HepG2 (cell line): Measurements from ENCODE around the gene NOXA1. TPM values are rescaled to one million over a fixed set of nuclear protein-coding genes. Genes with fewer than 3 reads are reported as not detected.

Experiments used
- ARNT2 ChIP-seq: sonication (generic); formaldehyde crosslinking; IDR thresholded peaks from 2 replicates; pipeline ENCODE4 v1.8.0; 2022; ENCODE audit warnings: mild to moderate bottlenecking, low read depth, missing genetic modification reagents, moderate library complexity
- ARNTL ChIP-seq: sonication (generic); formaldehyde crosslinking; IDR thresholded peaks from 2 replicates; pipeline ENCODE4 v1.4.0; 2020; ENCODE audit warnings: mild to moderate bottlenecking, missing genetic modification reagents
- ATF1 ChIP-seq: IDR thresholded peaks from 2 replicates; pipeline ENCODE4 v1.6.1; 2016; ENCODE audit warnings: mild to moderate bottlenecking, control low read depth
- CCDC6 ChIP-seq: sonication (generic); formaldehyde crosslinking; IDR thresholded peaks from 2 replicates; pipeline ENCODE4 v1.8.1; 2022; ENCODE audit warnings: mild to moderate bottlenecking, missing genetic modification reagents, moderate library complexity
- FOXA1 ChIP-seq, 2 experiments: fragments of 450-650 bp in 1 of 2; sonication (generic) in 1 of 2; formaldehyde crosslinking in 1 of 2; IDR thresholded peaks; 2 replicates each; pipeline versions ENCODE4 v1.4.0 to v1.6.1; 2016 to 2020; ENCODE audit warnings: missing genetic modification reagents in 1 of 2
- HOXA3 ChIP-seq: sonication (generic); formaldehyde crosslinking; IDR thresholded peaks from 2 replicates; pipeline ENCODE4 v1.5.0; 2020; ENCODE audit warnings: missing genetic modification reagents
- NRL ChIP-seq: sonication (generic); formaldehyde crosslinking; IDR thresholded peaks from 2 replicates; pipeline ENCODE4 v1.5.0; 2020; ENCODE audit warnings: missing genetic modification reagents, mild to moderate bottlenecking, moderate library complexity, borderline replicate concordance
- SMARCE1 ChIP-seq: fragments of 450-650 bp; IDR thresholded peaks from 2 replicates; pipeline ENCODE4 v1.6.1; 2017; ENCODE audit warnings: borderline replicate concordance
- SP2 ChIP-seq: sonication (generic); formaldehyde crosslinking; IDR thresholded peaks from 2 replicates; pipeline ENCODE4 v1.5.1; 2020; ENCODE audit warnings: mild to moderate bottlenecking, missing genetic modification reagents
- ZFX ChIP-seq: sonication (generic); formaldehyde crosslinking; IDR thresholded peaks from 2 replicates; pipeline ENCODE4 v1.4.0; 2020; ENCODE audit warnings: mild to moderate bottlenecking, low read depth, missing genetic modification reagents, moderate library complexity
- ZNF253 ChIP-seq: sonication (generic); formaldehyde crosslinking; IDR thresholded peaks from 2 replicates; pipeline ENCODE4 v1.8.0; 2022; ENCODE audit warnings: mild to moderate bottlenecking, missing genetic modification reagents, borderline replicate concordance
- ZNF292 ChIP-seq: sonication (generic); formaldehyde crosslinking; IDR thresholded peaks from 2 replicates; pipeline ENCODE4 v1.8.1; 2022; ENCODE audit warnings: mild to moderate bottlenecking, low read depth, missing genetic modification reagents, borderline replicate concordance
- ZNF33A ChIP-seq: sonication (generic); formaldehyde crosslinking; IDR thresholded peaks from 2 replicates; pipeline ENCODE4 v1.5.1; 2020; ENCODE audit warnings: missing genetic modification reagents, mild to moderate bottlenecking, moderate library complexity, borderline replicate concordance
- ZNF446 ChIP-seq: sonication (generic); formaldehyde crosslinking; IDR thresholded peaks from 2 replicates; pipeline ENCODE4 v1.5.0; 2020; ENCODE audit warnings: mild to moderate bottlenecking, missing genetic modification reagents
- polyA plus RNA-seq, 8 experiments: library from polyadenylated mRNA; depleted of rRNA in 3 of 8; stranded (reverse) in 7 of 8; unstranded in 1 of 8; fragments of >200 nt; fragmentation: Illumina TruSeq in 4 of 8; extraction: Trizol in 4 of 8; gene quantifications; 2 replicates each; pipeline versions ENCODE4 v1.2.1 to v1.2.3, GENCODE V29; 2011 to 2016; ENCODE audit warnings: low read depth in 4 of 8, missing spikeins in 1 of 8, mixed read lengths in 1 of 8; ENCODE audit not compliant: insufficient read depth in 1 of 8
- total RNA-seq, 5 experiments: library from RNA; depleted of rRNA; stranded (reverse); fragments of >200 nt; fragmentation: Illumina TruSeq; extraction: Trizol; gene quantifications; 2 replicates each; pipeline ENCODE4 v1.2.3, GENCODE V29; 2016; ENCODE audit warnings: low read depth in 1 of 5
- TF ChIP-seq, protein P1 (sequence below): sonication (generic); formaldehyde crosslinking; IDR thresholded peaks from 2 replicates; pipeline ENCODE4 v1.4.0; 2020; ENCODE audit warnings: mild to moderate bottlenecking, missing genetic modification reagents
- TF ChIP-seq, protein P2 (sequence below): sonication (generic); formaldehyde crosslinking; IDR thresholded peaks from 2 replicates; pipeline ENCODE4 v1.4.0; 2020; ENCODE audit warnings: mild to moderate bottlenecking, missing genetic modification reagents
- TF ChIP-seq, protein P3 (sequence below): sonication (generic); formaldehyde crosslinking; IDR thresholded peaks from 2 replicates; pipeline ENCODE4 v1.5.0; 2020; ENCODE audit warnings: mild to moderate bottlenecking, missing genetic modification reagents, borderline replicate concordance
- TF ChIP-seq, protein P4 (sequence below): sonication (generic); formaldehyde crosslinking; IDR thresholded peaks from 2 replicates; pipeline ENCODE4 v1.5.0; 2020; ENCODE audit warnings: missing genetic modification reagents
- TF ChIP-seq, protein P5 (sequence below): IDR thresholded peaks from 2 replicates; pipeline ENCODE4 v1.6.1; 2018; ENCODE audit warnings: missing genetic modification reagents, mild to moderate bottlenecking, missing compliant biosample characterization

NOXA1 gene
- total and polyA plus RNA-seq, 2 of the 13 experiments (the other 11 are each of a cell fraction or from before 2014, with no cell fraction given), result 0.78 to 1.2 TPM

GRCh38 chr9:137462986-137463930, 40.1 kb downstream of the NOXA1 start (continued):
- TF ChIP-seq, protein P1, sequence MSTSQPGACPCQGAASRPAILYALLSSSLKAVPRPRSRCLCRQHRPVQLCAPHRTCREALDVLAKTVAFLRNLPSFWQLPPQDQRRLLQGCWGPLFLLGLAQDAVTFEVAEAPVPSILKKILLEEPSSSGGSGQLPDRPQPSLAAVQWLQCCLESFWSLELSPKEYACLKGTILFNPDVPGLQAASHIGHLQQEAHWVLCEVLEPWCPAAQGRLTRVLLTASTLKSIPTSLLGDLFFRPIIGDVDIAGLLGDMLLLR, result 0 out of 2 replicates have a peak, but pooled peaks have one; percentile 25
- peak; percentile 81; the same call in 1 of the 2 replicates for TF ChIP-seq ARNT2
- TF ChIP-seq ATF1 (CRISPR knock-in tag), result 0 out of 2 replicates have a peak, but pooled peaks have one; percentile 42
- TF ChIP-seq ZNF446 (CRISPR knock-in tag), result 0 out of 2 replicates have a peak, but pooled peaks have one; percentile 19
- TF ChIP-seq, protein P2, sequence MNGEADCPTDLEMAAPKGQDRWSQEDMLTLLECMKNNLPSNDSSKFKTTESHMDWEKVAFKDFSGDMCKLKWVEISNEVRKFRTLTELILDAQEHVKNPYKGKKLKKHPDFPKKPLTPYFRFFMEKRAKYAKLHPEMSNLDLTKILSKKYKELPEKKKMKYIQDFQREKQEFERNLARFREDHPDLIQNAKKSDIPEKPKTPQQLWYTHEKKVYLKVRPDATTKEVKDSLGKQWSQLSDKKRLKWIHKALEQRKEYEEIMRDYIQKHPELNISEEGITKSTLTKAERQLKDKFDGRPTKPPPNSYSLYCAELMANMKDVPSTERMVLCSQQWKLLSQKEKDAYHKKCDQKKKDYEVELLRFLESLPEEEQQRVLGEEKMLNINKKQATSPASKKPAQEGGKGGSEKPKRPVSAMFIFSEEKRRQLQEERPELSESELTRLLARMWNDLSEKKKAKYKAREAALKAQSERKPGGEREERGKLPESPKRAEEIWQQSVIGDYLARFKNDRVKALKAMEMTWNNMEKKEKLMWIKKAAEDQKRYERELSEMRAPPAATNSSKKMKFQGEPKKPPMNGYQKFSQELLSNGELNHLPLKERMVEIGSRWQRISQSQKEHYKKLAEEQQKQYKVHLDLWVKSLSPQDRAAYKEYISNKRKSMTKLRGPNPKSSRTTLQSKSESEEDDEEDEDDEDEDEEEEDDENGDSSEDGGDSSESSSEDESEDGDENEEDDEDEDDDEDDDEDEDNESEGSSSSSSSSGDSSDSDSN (CRISPR knock-in tag), result peak; percentile 53; the same call in 1 of the 2 replicates
- TF ChIP-seq, protein P3, sequence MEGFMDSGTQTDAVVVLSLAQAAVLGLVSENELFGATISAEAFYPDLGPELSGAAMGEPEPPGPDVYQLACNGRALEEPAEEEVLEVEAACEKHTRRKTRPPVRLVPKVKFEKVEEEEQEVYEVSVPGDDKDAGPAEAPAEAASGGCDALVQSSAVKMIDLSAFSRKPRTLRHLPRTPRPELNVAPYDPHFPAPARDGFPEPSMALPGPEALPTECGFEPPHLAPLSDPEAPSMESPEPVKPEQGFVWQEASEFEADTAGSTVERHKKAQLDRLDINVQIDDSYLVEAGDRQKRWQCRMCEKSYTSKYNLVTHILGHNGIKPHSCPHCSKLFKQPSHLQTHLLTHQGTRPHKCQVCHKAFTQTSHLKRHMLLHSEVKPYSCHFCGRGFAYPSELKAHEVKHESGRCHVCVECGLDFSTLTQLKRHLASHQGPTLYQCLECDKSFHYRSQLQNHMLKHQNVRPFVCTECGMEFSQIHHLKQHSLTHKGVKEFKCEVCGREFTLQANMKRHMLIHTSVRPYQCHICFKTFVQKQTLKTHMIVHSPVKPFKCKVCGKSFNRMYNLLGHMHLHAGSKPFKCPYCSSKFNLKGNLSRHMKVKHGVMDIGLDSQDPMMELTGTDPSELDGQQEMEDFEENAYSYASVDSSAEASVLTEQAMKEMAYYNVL (CRISPR knock-in tag), result peak; percentile 79; the same call in 1 of the 2 replicates
- TF ChIP-seq SMARCE1, result no peak
- no peak for TF ChIP-seq SP2
- TF ChIP-seq ARNTL (CRISPR knock-in tag), result peak; percentile 64; the same call in 1 of the 2 replicates
- TF ChIP-seq, protein P4, sequence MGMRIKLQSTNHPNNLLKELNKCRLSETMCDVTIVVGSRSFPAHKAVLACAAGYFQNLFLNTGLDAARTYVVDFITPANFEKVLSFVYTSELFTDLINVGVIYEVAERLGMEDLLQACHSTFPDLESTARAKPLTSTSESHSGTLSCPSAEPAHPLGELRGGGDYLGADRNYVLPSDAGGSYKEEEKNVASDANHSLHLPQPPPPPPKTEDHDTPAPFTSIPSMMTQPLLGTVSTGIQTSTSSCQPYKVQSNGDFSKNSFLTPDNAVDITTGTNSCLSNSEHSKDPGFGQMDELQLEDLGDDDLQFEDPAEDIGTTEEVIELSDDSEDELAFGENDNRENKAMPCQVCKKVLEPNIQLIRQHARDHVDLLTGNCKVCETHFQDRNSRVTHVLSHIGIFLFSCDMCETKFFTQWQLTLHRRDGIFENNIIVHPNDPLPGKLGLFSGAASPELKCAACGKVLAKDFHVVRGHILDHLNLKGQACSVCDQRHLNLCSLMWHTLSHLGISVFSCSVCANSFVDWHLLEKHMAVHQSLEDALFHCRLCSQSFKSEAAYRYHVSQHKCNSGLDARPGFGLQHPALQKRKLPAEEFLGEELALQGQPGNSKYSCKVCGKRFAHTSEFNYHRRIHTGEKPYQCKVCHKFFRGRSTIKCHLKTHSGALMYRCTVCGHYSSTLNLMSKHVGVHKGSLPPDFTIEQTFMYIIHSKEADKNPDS (CRISPR knock-in tag), result no peak
- peak; percentile 59 for TF ChIP-seq ZNF292 (CRISPR knock-in tag)
- TF ChIP-seq NRL, result 0 out of 2 replicates have a peak, but pooled peaks have one; percentile 25
- TF ChIP-seq HOXA3 (CRISPR knock-in tag), result peak; percentile 65
- peak; percentile 78 for TF ChIP-seq ZFX (CRISPR knock-in tag)
- TF ChIP-seq ZNF33A (CRISPR knock-in tag), result 0 out of 2 replicates have a peak, but pooled peaks have one; percentile 81
- TF ChIP-seq, protein P5, sequence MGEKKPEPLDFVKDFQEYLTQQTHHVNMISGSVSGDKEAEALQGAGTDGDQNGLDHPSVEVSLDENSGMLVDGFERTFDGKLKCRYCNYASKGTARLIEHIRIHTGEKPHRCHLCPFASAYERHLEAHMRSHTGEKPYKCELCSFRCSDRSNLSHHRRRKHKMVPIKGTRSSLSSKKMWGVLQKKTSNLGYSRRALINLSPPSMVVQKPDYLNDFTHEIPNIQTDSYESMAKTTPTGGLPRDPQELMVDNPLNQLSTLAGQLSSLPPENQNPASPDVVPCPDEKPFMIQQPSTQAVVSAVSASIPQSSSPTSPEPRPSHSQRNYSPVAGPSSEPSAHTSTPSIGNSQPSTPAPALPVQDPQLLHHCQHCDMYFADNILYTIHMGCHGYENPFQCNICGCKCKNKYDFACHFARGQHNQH (CRISPR knock-in tag), result 0 out of 2 replicates have a peak, but pooled peaks have one; percentile 56
- no peak for TF ChIP-seq FOXA1 (IDR thresholded peaks at IDR 0.05)
- TF ChIP-seq FOXA1 (CRISPR knock-in tag; IDR thresholded peaks at IDR 0.05), result no peak
- TF ChIP-seq ZNF253, result no peak
- TF ChIP-seq CCDC6, result no peak
